GM06990 (cell line): ENCODE data around the gene TRIM10.

ENCODE experiments used
- DNase-seq: peaks from one replicate; pipeline ENCODE4 v3.0.0-alpha.2; 2011; ENCODE audit not compliant: insufficient read length; ENCODE audit errors: extremely low read depth
- H3K27me3 ChIP-seq: replicated peaks from 2 replicates; pipeline ENCODE4 v1.6.0; 2011; ENCODE audit warnings: low read length; ENCODE audit not compliant: control insufficient read depth, insufficient read depth
- H3K36me3 ChIP-seq: 2 replicates; pipeline ENCODE4 v1.5.1; 2011; ENCODE audit warnings: low read length; ENCODE audit not compliant: control insufficient read depth, insufficient read depth
- H3K4me3 ChIP-seq: replicated peaks from 2 replicates; pipeline ENCODE4 v1.5.1; 2011; ENCODE audit warnings: low read depth, mild to moderate bottlenecking, control low read depth, low read length
- CTCF ChIP-seq: IDR thresholded peaks from 2 replicates; pipeline ENCODE4 v1.5.1; 2011; ENCODE audit warnings: low read length, control low read depth, mild to moderate bottlenecking, inconsistent platforms; ENCODE audit not compliant: insufficient read depth, poor library complexity, severe bottlenecking

TRIM10 gene

GRCh38 chr6:30131947-30132497 is 29.0 kb downstream of the TRIM10 start:
- Histone ChIP-seq H3K36me3 (no peaks in the 10 kb centered on the region), H3K27me3 (no peaks in the 10 kb centered on the region; the same call in 1 of the 2 replicates), H3K4me3 (no peak overlapping the region)
- DNase-seq = no peak
- no peak for TF ChIP-seq CTCF

GRCh38 chr6:30130887-30131862 is 29.8 kb downstream of the TRIM10 start:
- Histone ChIP-seq H3K36me3 (no peaks in the 10 kb centered on the region), H3K27me3 (no peaks in the 10 kb centered on the region; the same call in 1 of the 2 replicates), H3K4me3 (no peak overlapping the region)
- no peak for DNase-seq
- peak; percentile 99 for TF ChIP-seq CTCF

- Histone ChIP-seq H3K36me3 (no peaks in the 10 kb centered on the region), H3K4me3 (no peak overlapping the region), H3K27me3 (no peaks in the 10 kb centered on the region; the same call in 1 of the 2 replicates)
- TF ChIP-seq CTCF = no peak
- no peak for DNase-seq
Observed at GRCh38 chr6:30130179-30130679, 30.8 kb downstream of the TRIM10 start.

- Histone ChIP-seq H3K36me3 (no peaks in the 10 kb centered on the region), H3K27me3 (no peaks in the 10 kb centered on the region; the same call in 1 of the 2 replicates), H3K4me3 (no peak overlapping the region)
- no peak for DNase-seq
- no peak for TF ChIP-seq CTCF
Observed at GRCh38 chr6:30129265-30130178, 31.5 kb downstream of the TRIM10 start.

GRCh38 chr6:30127238-30128093 is 33.5 kb downstream of the TRIM10 start:
- Histone ChIP-seq H3K36me3 (no peaks in the 10 kb centered on the region), H3K27me3 (no peaks in the 10 kb centered on the region; the same call in 1 of the 2 replicates), H3K4me3 (no peak overlapping the region)
- no peak for DNase-seq
- no peak for TF ChIP-seq CTCF
